DMS53 treated with DMSO at 0.1 percent for 48 hours (cell line): ENCODE measurements around the gene VSIG10L.

Experiments used
- DNase-seq: peaks from one replicate; lab custom pipeline; 2025; ENCODE audit not compliant: unreplicated experiment; lab: John Stamatoyannopoulos, UW

Gene VSIG10L

GRCh38 chr19:51341976-51342580 is at the start of gene VSIG10L:
Gene VSIG10L (minus strand): TSS chr19:51342139. CDS start chr19:51342124, 15 bp downstream.
- DNase-seq, result no peak

- no peak for DNase-seq
Measured at GRCh38 chr19:51391073-51391611, 49.2 kb upstream of the VSIG10L start.

DNA sequence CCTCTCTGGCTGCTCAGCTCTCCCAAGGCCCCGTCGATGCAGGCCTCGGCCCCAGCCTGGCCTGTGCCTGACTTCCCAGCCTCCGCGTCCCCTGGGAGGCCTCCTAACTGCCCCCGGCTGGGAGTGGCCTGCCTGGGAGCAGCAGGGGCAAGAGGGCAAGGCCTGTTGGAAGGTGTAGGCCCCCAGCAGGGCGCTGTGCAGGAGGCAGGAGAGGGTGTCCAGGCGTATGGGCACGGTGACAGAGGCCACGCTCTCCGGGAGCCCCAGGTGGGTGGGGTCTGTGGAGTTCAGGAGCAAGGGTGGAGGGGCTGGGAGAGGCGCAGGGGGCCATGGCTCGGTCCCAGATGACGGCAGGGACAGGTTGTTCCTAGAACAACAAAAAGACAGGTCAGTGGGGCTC is 47.2 kb upstream of the VSIG10L start:
- no peak for DNase-seq

GRCh38 chr19:51387924-51388389 is 46.0 kb upstream of the VSIG10L start, which contains the start of gene LIM2:
Gene LIM2 (minus strand): TSS chr19:51387974. CDS start chr19:51387443, 531 bp downstream.
- DNase-seq, result no peak

DNA sequence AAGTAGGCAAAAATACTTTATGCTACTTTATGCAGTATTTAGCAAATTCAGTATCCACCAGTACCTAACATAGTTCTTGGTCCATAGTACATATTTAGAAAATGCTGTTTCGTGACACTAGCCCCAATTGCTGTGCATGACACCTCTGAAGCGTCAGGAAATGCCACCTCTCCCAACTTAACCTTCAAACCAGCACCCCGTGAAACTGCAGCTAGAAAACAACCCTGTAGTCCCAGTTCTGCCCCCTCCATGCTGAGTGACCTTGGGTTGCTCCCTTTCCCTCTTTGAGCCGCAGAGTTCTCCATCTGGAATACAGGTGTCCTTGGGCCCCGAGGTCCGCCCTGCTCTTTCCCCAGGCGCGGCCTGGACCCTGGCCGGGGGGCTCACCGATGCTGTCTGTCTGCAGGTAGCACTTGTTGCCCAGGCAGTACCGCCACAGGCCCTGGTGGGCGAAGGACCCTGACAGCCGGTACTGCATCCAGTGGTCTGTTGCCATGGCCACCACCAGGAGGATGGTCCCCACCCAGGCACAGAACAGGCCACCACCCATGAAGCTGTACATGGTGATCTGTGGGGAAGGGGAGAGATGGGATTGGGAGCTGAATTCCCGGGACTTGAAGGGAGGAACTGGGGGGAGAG is 45.1 kb upstream of the VSIG10L start:
- no peak for DNase-seq

- no peak for DNase-seq
Measured at GRCh38 chr19:51382004-51382403, 40.1 kb upstream of the VSIG10L start.

DNA sequence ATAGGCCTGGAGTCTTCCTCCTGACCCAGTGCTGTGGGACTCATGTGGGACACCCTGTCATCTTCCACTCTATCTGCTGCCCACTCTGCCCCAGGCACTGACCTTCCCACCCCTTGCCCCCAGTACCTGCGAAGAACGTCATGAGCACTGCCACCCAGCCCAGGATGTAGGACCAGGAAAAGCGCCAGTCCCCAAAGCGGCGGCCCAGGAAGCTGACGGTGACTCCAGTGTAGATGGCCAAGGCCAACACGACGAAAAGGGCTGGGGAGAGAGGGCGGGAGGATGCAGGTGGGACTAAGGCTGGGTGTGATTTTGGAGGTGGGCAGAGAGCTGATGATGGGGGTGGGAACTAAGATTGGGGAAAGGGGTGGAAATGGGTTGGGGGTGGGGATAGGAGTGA is 38.4 kb upstream of the VSIG10L start:
- DNase-seq, result no peak

DNA sequence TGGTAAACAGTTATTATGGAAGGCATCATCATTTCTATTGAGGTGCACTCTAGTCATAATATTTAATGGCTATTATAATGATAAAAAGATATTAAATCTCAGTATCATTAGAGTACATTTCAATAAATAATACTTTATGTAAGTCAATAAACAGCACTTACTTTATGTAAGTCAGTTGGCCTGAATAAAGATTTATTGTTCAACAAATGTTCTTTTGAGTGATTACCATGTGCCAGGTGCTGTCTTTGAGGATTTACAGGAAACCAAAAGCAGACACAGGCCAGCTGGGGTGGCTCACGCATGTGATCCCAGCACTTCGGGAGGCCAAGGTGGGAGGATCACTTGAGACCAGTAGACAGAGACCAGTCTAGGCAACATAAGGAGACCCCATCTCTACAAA is 35.5 kb upstream of the VSIG10L start:
- no peak for DNase-seq

GRCh38 chr19:51375504-51376221 is 33.7 kb upstream of the VSIG10L start:
- no peak for DNase-seq

GRCh38 chr19:51372649-51373504 is 30.9 kb upstream of the VSIG10L start, which contains the start of gene NKG7:
Gene NKG7 (minus strand): TSS chr19:51372654. CDS start chr19:51372535, 119 bp downstream.
- no peak for DNase-seq

- DNase-seq, result no peak
Measured at GRCh38 chr19:51372021-51372648, 30.2 kb upstream of the VSIG10L start.

- DNase-seq, result no peak
Measured at GRCh38 chr19:51371186-51371690, 29.3 kb upstream of the VSIG10L start.

DNA sequence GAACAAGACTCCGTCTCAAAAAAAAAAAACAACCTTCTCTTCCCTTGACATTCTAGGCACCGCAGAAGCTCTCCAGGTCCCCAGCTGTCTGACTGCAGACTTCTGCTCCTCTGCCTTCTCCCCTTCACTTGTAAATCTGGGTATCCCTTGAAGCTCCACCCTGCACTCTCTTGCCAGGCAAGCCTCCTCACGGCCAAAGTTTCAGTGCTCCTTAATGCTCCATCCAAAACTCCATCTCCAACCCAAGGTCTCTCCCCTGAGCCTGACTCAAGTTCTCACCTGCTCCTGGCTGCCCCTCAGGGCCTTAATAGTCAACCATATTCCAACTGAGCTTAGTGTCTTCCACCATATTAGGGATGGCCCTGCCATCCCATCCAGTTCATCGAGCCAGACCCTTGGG is 28.3 kb upstream of the VSIG10L start:
- DNase-seq, result no peak

- DNase-seq, result no peak
Measured at GRCh38 chr19:51368366-51369282, 26.7 kb upstream of the VSIG10L start, which contains the start of gene CLDND2. Gene CLDND2 (minus strand): TSS chr19:51369003. CDS start chr19:51368577, 426 bp downstream.

DNA sequence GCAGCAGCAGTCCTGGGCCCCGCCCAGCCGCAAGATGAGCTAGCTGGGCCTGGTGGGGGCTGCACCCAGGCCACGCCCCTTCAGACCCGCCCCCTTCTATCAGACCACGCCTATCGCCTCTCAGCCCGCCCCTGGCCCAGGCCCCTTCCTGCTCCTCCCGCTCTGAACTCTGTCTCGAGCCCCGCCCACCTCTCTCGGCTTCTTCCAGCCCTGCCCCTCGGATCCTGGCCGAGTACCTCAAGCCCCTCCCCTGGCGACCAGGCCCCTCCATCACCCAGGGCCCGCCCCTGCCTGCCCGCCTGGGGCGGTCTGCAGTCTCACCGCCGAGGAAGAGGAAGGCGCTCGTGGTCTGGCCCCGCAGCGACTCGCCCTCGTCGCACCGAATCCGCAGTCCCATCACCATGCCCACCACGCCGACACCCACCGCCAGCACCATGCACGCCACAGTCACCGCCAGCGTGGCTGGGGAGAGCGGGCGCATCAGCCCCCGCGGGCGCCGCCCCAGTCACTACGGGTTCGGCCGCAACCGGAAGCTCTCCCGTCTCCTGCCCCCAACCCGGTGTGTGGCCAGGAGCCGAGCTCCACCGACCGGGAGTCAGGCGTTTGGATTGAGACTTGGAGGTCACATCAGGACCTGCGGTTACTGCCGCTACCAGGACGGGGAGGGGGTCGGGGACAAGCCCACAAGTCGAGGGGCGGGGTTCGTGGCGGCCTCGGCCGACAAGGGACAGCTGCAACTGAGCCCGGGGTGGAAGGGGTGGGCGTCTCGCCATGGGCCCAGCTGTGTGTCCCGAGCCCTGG is 25.8 kb upstream of the VSIG10L start:
- DNase-seq, result no peak

GRCh38 chr19:51367255-51367564 is 25.3 kb upstream of the VSIG10L start:
- no peak for DNase-seq

- DNase-seq, result no peak
Measured at GRCh38 chr19:51366389-51367254, 24.7 kb upstream of the VSIG10L start.
